HEK293T (cell line): ENCODE data around the gene PRXL2C.
"Not testable (repeated sequence)": the region's sequence is repeated elsewhere in the genome, so short reads cannot be mapped to it uniquely, and the experiment has no call there.

ENCODE experiments used
- CTCF ChIA-PET: fragments of 350-600 bp; formaldehyde crosslinking; extraction: SDS; loops from one replicate; lab custom pipeline; 2021; ENCODE audit warnings: antibody characterized with exemption, inconsistent platforms; lab: Yijun Ruan, JAX
- POLR2A ChIA-PET: fragments of 350-600 bp; formaldehyde crosslinking; extraction: SDS; loops from one replicate; lab custom pipeline; 2020; ENCODE audit warnings: antibody characterized with exemption, inconsistent platforms; lab: Yijun Ruan, JAX
- DNase-seq: peaks from one replicate; pipeline ENCODE4 v3.0.0; 2012; ENCODE audit warnings: mixed read lengths; ENCODE audit errors: extremely low spot score
- ARNT ChIP-seq: fragments of 450-650 bp; IDR thresholded peaks from 2 replicates; pipeline ENCODE4 v1.6.1; 2017; ENCODE audit warnings: mild to moderate bottlenecking
- BHLHE40 ChIP-seq: fragments of 450-650 bp; IDR thresholded peaks from 2 replicates; pipeline ENCODE4 v1.6.1; 2016; ENCODE audit warnings: mild to moderate bottlenecking, moderate library complexity, borderline replicate concordance
- CTBP1 ChIP-seq: fragments of 450-650 bp; IDR thresholded peaks from 2 replicates; pipeline ENCODE4 v1.6.1; 2016; ENCODE audit warnings: borderline replicate concordance
- ELF4 ChIP-seq: fragments of 450-650 bp; IDR thresholded peaks from 2 replicates; pipeline ENCODE4 v1.6.1; 2017; ENCODE audit warnings: antibody characterized with exemption
- FOXA1 ChIP-seq: fragments of 450-650 bp; IDR thresholded peaks from 2 replicates; pipeline ENCODE4 v1.6.1; 2016; ENCODE audit warnings: mild to moderate bottlenecking
- FOXK2 ChIP-seq: fragments of 450-650 bp; IDR thresholded peaks from 2 replicates; pipeline ENCODE4 v1.6.1; 2016; ENCODE audit warnings: mild to moderate bottlenecking
- FOXM1 ChIP-seq: fragments of 450-650 bp; IDR thresholded peaks from 2 replicates; pipeline ENCODE4 v1.6.1; 2017; ENCODE audit warnings: mild to moderate bottlenecking, borderline replicate concordance
- HDGF ChIP-seq: fragments of 450-650 bp; IDR thresholded peaks from 2 replicates; pipeline ENCODE4 v1.6.1; 2017; ENCODE audit warnings: antibody characterized with exemption, borderline replicate concordance
- L3MBTL2 ChIP-seq: fragments of 450-650 bp; conservative IDR thresholded peaks from 2 replicates; pipeline ENCODE4 v1.6.1; 2016; ENCODE audit warnings: mild to moderate bottlenecking
- LEF1 ChIP-seq: fragments of 450-650 bp; IDR thresholded peaks from 2 replicates; pipeline ENCODE4 v1.6.1; 2017; ENCODE audit warnings: mild to moderate bottlenecking, borderline replicate concordance
- NFRKB ChIP-seq: fragments of 450-650 bp; IDR thresholded peaks from 2 replicates; pipeline ENCODE4 v1.6.1; 2016; ENCODE audit warnings: mild to moderate bottlenecking, moderate library complexity
- SP1 ChIP-seq: fragments of 450-650 bp; IDR thresholded peaks from 2 replicates; pipeline ENCODE4 v1.6.1; 2017
- SUZ12 ChIP-seq: fragments of 450-650 bp; IDR thresholded peaks from 2 replicates; pipeline ENCODE4 v1.6.1; 2016; ENCODE audit warnings: mild to moderate bottlenecking
- TARDBP ChIP-seq: fragments of 450-650 bp; IDR thresholded peaks from 2 replicates; pipeline ENCODE4 v1.6.1; 2016
- ZNF384 ChIP-seq: fragments of 450-650 bp; IDR thresholded peaks from 2 replicates; pipeline ENCODE4 v1.6.1; 2016
- TF ChIP-seq, protein P1 (sequence below): fragments of 450-650 bp; IDR thresholded peaks from 2 replicates; pipeline ENCODE4 v1.6.1; 2016

PRXL2C gene

DNA sequence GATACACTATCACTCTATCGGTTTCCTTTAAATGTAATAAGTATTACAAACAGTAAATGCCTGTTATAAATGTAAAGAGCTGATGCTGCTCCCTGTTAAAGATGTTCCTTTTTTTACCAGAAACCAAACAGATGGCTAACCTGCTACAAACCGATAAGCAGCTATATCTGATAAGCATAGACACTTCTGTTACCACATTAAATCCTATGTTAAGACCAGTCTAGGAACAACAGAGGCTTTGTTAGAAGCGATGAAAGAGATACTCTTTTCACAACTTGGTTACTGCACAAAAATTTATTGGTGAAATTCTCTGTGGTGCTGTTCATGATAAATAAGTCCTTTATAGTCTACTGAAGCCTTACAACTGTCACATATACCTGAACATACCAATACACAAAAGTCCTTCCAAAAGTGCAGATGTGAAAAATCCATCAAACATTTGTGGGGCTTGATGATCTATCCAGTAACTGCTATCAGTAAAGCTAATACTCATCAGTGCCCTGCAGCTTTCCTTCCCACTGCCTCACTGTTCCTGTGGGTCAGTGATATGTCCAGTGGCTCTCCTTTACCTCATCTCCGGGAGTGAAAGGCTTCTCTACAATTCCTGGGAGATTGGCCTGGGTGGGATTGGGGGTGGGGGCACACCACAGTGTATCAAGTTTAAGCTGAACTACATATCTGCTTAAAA, 25.8 kb upstream of the PRXL2C start:
- no peak for TF ChIP-seq TARDBP
- TF ChIP-seq, protein P1, sequence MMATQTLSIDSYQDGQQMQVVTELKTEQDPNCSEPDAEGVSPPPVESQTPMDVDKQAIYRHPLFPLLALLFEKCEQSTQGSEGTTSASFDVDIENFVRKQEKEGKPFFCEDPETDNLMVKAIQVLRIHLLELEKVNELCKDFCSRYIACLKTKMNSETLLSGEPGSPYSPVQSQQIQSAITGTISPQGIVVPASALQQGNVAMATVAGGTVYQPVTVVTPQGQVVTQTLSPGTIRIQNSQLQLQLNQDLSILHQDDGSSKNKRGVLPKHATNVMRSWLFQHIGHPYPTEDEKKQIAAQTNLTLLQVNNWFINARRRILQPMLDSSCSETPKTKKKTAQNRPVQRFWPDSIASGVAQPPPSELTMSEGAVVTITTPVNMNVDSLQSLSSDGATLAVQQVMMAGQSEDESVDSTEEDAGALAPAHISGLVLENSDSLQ: no peak
- no peak for TF ChIP-seq NFRKB
- ChIA-PET CTCF (no interaction called here), POLR2A (no interaction called here)
- no peak for DNase-seq

DNA sequence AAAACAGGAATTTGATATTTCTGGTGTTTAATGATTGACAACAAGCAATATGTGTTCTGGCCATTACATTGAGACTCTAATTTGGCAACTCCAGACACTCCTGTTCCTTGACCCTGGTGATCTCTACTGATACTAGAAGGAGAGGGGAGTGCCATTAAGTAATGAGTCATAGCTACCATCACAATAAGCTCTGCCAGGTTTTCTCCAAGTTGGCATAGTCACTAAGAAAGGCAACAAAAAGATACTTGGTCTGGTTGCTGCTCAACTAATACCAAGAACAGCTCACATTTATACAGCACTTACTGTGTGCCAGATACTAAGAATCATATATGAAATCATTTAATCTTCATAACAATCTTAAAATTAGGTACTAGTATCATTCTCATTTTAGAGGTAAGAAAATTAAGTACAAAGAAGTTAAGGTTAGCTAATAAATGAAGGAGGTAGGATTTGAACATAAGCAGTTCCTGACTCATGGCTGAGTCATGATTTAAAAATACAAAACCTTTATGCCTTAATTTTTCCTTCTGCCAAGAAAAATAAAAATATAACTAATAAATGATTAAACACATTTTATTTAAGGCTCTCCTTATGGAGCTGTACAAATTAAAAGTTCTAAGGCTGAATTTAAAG, 19.9 kb upstream of the PRXL2C start:
- TF ChIP-seq SP1: no peak
- no peak for TF ChIP-seq NFRKB
- no peak for TF ChIP-seq HDGF
- TF ChIP-seq FOXA1: no peak
- TF ChIP-seq ZNF384: no peak
- TF ChIP-seq, protein P1: no peak
- TF ChIP-seq TARDBP: no peak
- no peak for TF ChIP-seq L3MBTL2
- TF ChIP-seq LEF1: no peak
- no peak for TF ChIP-seq FOXK2
- no peak for TF ChIP-seq CTBP1
- TF ChIP-seq SUZ12: no peak
- TF ChIP-seq ELF4: no peak
- CTCF ChIA-PET: no interaction called here
- POLR2A ChIA-PET: no interaction called here
- DNase-seq: no peak

DNA sequence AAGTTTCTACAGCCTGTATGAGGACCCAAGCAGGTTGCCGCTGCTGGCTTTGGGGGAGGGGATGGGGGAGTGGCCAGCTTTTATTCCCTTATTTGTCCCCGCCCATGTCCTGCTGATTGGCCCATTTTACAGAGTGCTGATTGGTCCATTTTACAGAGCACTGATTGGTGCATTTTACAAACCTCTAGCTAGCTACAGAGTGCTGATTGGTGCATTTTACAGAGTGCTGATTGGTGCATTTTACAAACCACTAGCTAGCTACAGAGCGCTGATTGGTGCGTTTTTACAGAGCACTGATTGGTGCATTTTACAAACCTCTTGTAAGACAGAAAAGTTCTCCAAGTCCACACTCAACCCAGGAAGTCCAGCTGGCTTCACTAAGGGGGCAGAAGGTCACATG, 18.7 kb upstream of the PRXL2C start:
- CTCF ChIA-PET: interaction anchor here (0.7 kb wide), 1 partner anchor 183 kb away, joined by 3 read pairs; no protein-coding TSS in a partner anchor
- POLR2A ChIA-PET, DNase-seq: not testable (repeated sequence)

DNA sequence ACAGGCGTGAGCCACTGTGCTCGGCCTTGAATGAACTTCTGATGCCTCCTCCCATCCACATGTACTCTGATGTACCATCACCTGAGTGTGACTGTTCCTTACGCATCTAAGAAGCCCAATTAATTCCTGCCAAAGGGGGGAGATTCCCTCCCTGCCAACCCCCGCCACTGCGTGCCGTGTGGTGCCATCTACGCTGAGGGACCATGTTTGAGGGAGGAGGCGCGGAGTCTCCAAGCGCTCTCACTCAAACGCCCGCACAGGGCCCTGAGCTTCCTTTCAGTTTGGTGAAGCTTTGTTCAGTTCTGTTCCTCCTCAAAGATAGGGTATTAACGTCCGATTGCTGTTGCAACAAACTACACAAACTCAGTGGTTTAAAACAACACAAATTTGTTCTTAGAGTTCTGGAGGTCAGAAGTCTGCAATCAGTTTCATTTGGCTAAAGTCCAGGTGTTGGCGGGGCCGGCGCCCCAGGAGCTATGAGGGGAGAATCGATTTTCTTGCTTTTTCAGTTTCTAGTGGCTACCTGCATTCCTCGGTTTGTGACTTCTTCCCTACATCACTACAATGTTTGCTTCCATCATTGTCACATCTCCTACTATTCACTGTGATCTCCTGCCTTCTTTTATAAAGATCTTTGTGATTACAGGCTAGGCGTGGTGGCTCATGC, 13.9 kb upstream of the PRXL2C start:
- TF ChIP-seq L3MBTL2: no peak
- no peak for TF ChIP-seq SP1
- TF ChIP-seq FOXM1: no peak
- no peak for TF ChIP-seq SUZ12
- no peak for TF ChIP-seq ARNT
- no peak for DNase-seq
- ChIA-PET CTCF (no interaction called here), POLR2A (no interaction called here)

DNA sequence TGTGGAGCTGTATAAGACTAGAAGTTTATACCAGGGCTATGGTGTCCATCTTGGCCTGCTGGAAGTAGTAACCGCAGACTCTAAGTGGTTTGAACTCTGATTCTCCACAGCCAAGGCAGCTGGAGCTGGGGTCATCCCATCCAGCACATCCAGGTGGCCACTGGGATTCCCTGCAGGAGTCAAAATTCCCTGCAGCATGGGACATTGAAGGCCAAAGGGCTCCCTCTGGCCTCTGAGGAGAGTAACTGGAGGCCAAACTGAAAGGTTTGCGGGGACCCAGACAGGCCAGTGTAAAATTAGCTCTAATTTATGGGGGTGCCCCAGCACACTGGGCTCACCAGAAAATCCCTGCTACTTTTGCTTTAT, 12.2 kb upstream of the PRXL2C start:
- ChIA-PET CTCF (interaction anchor here (0.9 to 1.5 kb wide), 4 partner anchors 10 to 225 kb away, joined by 3 to 5 read pairs (median 4); partner anchors contain the start of gene ZNF782), POLR2A (no interaction called here)
- TF ChIP-seq BHLHE40: no peak
- no peak for TF ChIP-seq LEF1
- TF ChIP-seq FOXM1: no peak
- no peak for TF ChIP-seq SUZ12
- no peak for TF ChIP-seq CTBP1
- no peak for TF ChIP-seq SP1
- TF ChIP-seq ZNF384: no peak
- no peak for TF ChIP-seq TARDBP
- no peak for TF ChIP-seq HDGF
- TF ChIP-seq NFRKB: no peak
- TF ChIP-seq, protein P1: no peak
- no peak for TF ChIP-seq FOXK2
- no peak for TF ChIP-seq ARNT
- TF ChIP-seq ELF4: no peak
- no peak for TF ChIP-seq L3MBTL2
- no peak for TF ChIP-seq FOXA1
- no peak for DNase-seq

DNA sequence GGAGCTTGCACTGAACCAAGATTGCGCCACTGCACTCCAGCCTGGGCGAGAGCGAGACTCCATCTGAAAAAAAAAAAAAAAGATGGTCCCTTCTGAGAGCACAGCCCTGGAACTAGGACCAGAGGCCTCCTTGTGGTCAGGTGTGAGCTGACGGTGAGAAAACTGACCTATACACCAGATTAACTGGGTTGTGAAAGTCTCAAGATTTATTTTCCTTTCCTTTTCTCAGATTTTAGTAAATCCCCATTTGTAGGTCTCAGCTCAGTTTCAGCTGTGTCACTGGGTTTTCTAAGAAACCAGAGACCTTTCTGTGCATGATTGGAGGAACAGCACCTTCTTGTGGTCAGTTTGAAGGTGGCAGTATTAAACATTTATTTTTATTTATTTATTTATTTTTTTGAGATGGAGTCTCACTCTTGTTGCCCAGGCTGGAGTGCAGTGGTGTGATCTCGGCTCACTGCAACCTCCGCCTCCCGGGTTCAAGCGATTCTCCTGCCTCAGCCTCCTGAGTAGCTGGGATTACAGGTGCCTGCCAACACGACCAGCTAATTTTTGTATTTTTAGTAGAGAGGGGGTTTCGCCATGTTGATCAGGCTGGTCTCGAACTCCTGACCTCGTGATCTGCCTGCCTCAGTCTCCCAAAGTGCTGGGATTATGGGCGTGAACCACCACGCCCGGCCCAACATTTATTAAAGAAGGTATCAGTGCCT, 11.7 kb upstream of the PRXL2C start:
- DNase-seq: peak; percentile 46
- POLR2A ChIA-PET: not testable (repeated sequence)
- peak; percentile 77 for TF ChIP-seq ZNF384
- CTCF ChIA-PET: interaction anchor here (0.5 to 1.5 kb wide), 8 partner anchors 9 to 447 kb away, joined by 3 to 6 read pairs (median 3); partner anchors contain the start of gene ZNF782
